WTC11 (cell line): Measurements from ENCODE around the gene MED22. TPM values are rescaled to one million over a fixed set of nuclear protein-coding genes. Genes with fewer than 3 reads are reported as not detected.

Source experiments
- ATAC-seq: fragments of 200-7000 bp; cut with Tn5 transposase; 2 replicates; pipeline ENCODE4 v1.10.0; 2021; ENCODE audit warnings: mild to moderate bottlenecking, moderate library complexity
- CTCF ChIA-PET: fragments of 300-600 bp; sonication (Branson Sonifier 250); formaldehyde crosslinking; loops from one replicate; lab custom pipeline; 2021; ENCODE audit warnings: antibody characterized with exemption; lab: Charles Lee
- POLR2A ChIA-PET: fragments of 350-600 bp; sonication (Branson Sonifier 250); formaldehyde crosslinking; loops from one replicate; lab custom pipeline; 2021; ENCODE audit warnings: antibody characterized with exemption; lab: Charles Lee
- DNase-seq: peaks from one replicate; pipeline ENCODE4 v3.0.0; 2021; ENCODE audit warnings: low spot score
- H3K27ac Mint-ChIP-seq: 2 replicates; pipeline ENCODE4 v1.8.0; 2021; ENCODE audit warnings: mixed read lengths
- H3K27me3 Mint-ChIP-seq: 2 replicates; pipeline ENCODE4 v1.8.0; 2021; ENCODE audit warnings: low read depth, mild to moderate bottlenecking, moderate library complexity, mixed read lengths
- H3K36me3 Mint-ChIP-seq: 2 replicates; pipeline ENCODE4 v1.8.0; 2021; ENCODE audit warnings: mixed read lengths
- H3K4me1 Mint-ChIP-seq: 2 replicates; pipeline ENCODE4 v1.8.0; 2022; ENCODE audit warnings: mixed read lengths
- H3K4me3 Mint-ChIP-seq: 2 replicates; pipeline ENCODE4 v1.8.0; 2021; ENCODE audit warnings: mild to moderate bottlenecking, moderate library complexity, mixed read lengths
- H3K9me3 Mint-ChIP-seq: 2 replicates; pipeline ENCODE4 v1.8.0; 2021; ENCODE audit warnings: mixed read lengths
- ARID4B ChIP-seq: sonication (generic); formaldehyde crosslinking; IDR thresholded peaks from 2 replicates; pipeline ENCODE4 v1.8.0; 2023; ENCODE audit warnings: missing genetic modification reagents, mild to moderate bottlenecking, borderline replicate concordance
- ATF2 ChIP-seq: sonication (generic); formaldehyde crosslinking; IDR thresholded peaks from 2 replicates; pipeline ENCODE4 v1.8.1; 2022; ENCODE audit warnings: low read depth, missing genetic modification reagents, borderline replicate concordance
- ATF6 ChIP-seq: sonication (generic); formaldehyde crosslinking; IDR thresholded peaks from 2 replicates; pipeline ENCODE4 v1.8.1; 2023; ENCODE audit warnings: mild to moderate bottlenecking, missing genetic modification reagents
- CBFB ChIP-seq: sonication (generic); formaldehyde crosslinking; IDR thresholded peaks from 2 replicates; pipeline ENCODE4 v1.8.1; 2022; ENCODE audit warnings: mild to moderate bottlenecking, low read depth, missing genetic modification reagents
- E2F4 ChIP-seq: sonication (generic); formaldehyde crosslinking; IDR thresholded peaks from 2 replicates; pipeline ENCODE4 v1.8.1; 2022; ENCODE audit warnings: low read depth, mild to moderate bottlenecking, moderate library complexity, missing genetic modification reagents, borderline replicate concordance
- HMGA2 ChIP-seq: fragments of 250-450 bp; sonication (Bioruptor Pico); IDR thresholded peaks from 2 replicates; pipeline ENCODE4 v1.4.0; 2021; ENCODE audit warnings: mild to moderate bottlenecking, moderate library complexity
- JUN ChIP-seq: sonication (generic); formaldehyde crosslinking; IDR thresholded peaks from 2 replicates; pipeline ENCODE4 v1.8.0; 2023; ENCODE audit warnings: mild to moderate bottlenecking, missing genetic modification reagents
- MLX ChIP-seq: sonication (generic); formaldehyde crosslinking; IDR thresholded peaks from 2 replicates; pipeline ENCODE4 v1.8.1; 2023; ENCODE audit warnings: mild to moderate bottlenecking, missing genetic modification reagents, moderate library complexity
- NR2C2 ChIP-seq: sonication (generic); formaldehyde crosslinking; IDR thresholded peaks from 2 replicates; pipeline ENCODE4 v1.8.0; 2022; ENCODE audit warnings: mild to moderate bottlenecking, missing genetic modification reagents
- PREB ChIP-seq: sonication (generic); formaldehyde crosslinking; IDR thresholded peaks from 2 replicates; pipeline ENCODE4 v1.8.1; 2022; ENCODE audit warnings: mild to moderate bottlenecking, missing genetic modification reagents, moderate library complexity, borderline replicate concordance
- PRRX2 ChIP-seq: fragments of 250-450 bp; sonication (Bioruptor Pico); IDR thresholded peaks from 2 replicates; pipeline ENCODE4 v1.8.0; 2021; ENCODE audit warnings: mild to moderate bottlenecking
- SMAD4 ChIP-seq: sonication (generic); formaldehyde crosslinking; IDR thresholded peaks from 2 replicates; pipeline ENCODE4 v1.8.0; 2022; ENCODE audit warnings: mild to moderate bottlenecking, missing genetic modification reagents
- SOX15 ChIP-seq: fragments of 250-450 bp; sonication (Bioruptor Pico); IDR thresholded peaks from 2 replicates; pipeline ENCODE4 v1.9.0; 2021; ENCODE audit warnings: mild to moderate bottlenecking
- SP1 ChIP-seq: sonication (generic); formaldehyde crosslinking; conservative IDR thresholded peaks from 2 replicates; pipeline ENCODE4 v1.8.1; 2022; ENCODE audit warnings: missing genetic modification reagents
- TEAD1 ChIP-seq: sonication (generic); formaldehyde crosslinking; IDR thresholded peaks from 2 replicates; pipeline ENCODE4 v1.8.0; 2022; ENCODE audit warnings: mild to moderate bottlenecking, missing genetic modification reagents
- ZNF219 ChIP-seq: sonication (generic); formaldehyde crosslinking; IDR thresholded peaks from 2 replicates; pipeline ENCODE4 v1.8.0; 2023; ENCODE audit warnings: missing genetic modification reagents, mild to moderate bottlenecking, borderline replicate concordance
- ZNF317 ChIP-seq: sonication (generic); formaldehyde crosslinking; IDR thresholded peaks from 2 replicates; pipeline ENCODE4 v1.8.1; 2023; ENCODE audit warnings: low read depth, mild to moderate bottlenecking, moderate library complexity, missing genetic modification reagents, borderline replicate concordance
- ZNF396 ChIP-seq: fragments of 250-450 bp; sonication (Bioruptor Pico); IDR thresholded peaks from 2 replicates; pipeline ENCODE4 v1.8.0; 2021; ENCODE audit warnings: mild to moderate bottlenecking, moderate library complexity, borderline replicate concordance
- ZNF671 ChIP-seq: fragments of 250-450 bp; sonication (Bioruptor Pico); IDR thresholded peaks from 2 replicates; pipeline ENCODE4 v1.8.0; 2021; ENCODE audit warnings: mild to moderate bottlenecking
- ZSCAN18 ChIP-seq: fragments of 250-450 bp; sonication (Bioruptor Pico); IDR thresholded peaks from 2 replicates; pipeline ENCODE4 v2.1.2; 2022; ENCODE audit warnings: mild to moderate bottlenecking, moderate library complexity
- total RNA-seq: library from RNA; stranded (reverse); gene quantifications from 3 replicates; pipeline ENCODE4 v1.2.3, GENCODE V29; 2021

Gene MED22
- total RNA-seq, 1 experiment from 2014 or later, result 59.5 TPM

- POLR2A ChIA-PET, result no interaction called here
- CTCF ChIA-PET, result interaction anchor here (0.9 to 2.4 kb wide), 7 partner anchors 9 to 123 kb away, joined by 3 to 13 read pairs (median 3); no protein-coding TSS in a partner anchor
Measured at GRCh38 chr9:133386338-133386737, 38.4 kb upstream of the MED22 start.

More at GRCh38 chr9:133386338-133386737, 38.4 kb upstream of the MED22 start:
- TF ChIP-seq ATF6 (CRISPR knock-in tag) (no peak), E2F4 (CRISPR knock-in tag) (no peak), SOX15 (no peak), ZNF396 (CRISPR knock-in tag) (no peak), HMGA2 (CRISPR knock-in tag) (no peak), TEAD1 (no peak), ZNF317 (CRISPR knock-in tag) (no peak), ZSCAN18 (CRISPR knock-in tag) (no peak), PRRX2 (CRISPR knock-in tag) (no peak), JUN (CRISPR knock-in tag) (no peak), ATF2 (CRISPR knock-in tag) (no peak), NR2C2 (CRISPR knock-in tag) (no peak), PREB (CRISPR knock-in tag) (no peak), CBFB (CRISPR knock-in tag) (no peak), MLX (no peak), SP1 (CRISPR knock-in tag) (no peak), ZNF671 (CRISPR knock-in tag) (no peak), SMAD4 (CRISPR knock-in tag) (no peak), ZNF219 (no peak), ARID4B (CRISPR knock-in tag) (no peak)
- Mint-ChIP-seq H3K9me3 (peaks cover 12% of the 10 kb centered on the region), H3K4me1 (no peaks in the 10 kb centered on the region), H3K27ac (no peak overlapping the region), H3K36me3 (peaks cover 5% of the 10 kb centered on the region), H3K4me3 (no peak overlapping the region), H3K27me3 (peaks cover 13% of the 10 kb centered on the region)
- DNase-seq (no peak), ATAC-seq (no peak)
